ENCODE measurements around the gene RAP1GDS1.
"Not testable (repeated sequence)": the region's sequence is repeated elsewhere in the genome, so short reads cannot be mapped to it uniquely, and the experiment has no call there.

RAP1GDS1 gene

GRCh38 chr4:98310867-98311266 lies 49.7 kb downstream of the RAP1GDS1 start:
- no peak for DNase-seq
- no peak for TF ChIP-seq GATA1 (IDR thresholded peaks at IDR 0.05; ENCODE audit: low read depth, low read length)
- no peak for TF ChIP-seq POLR2A (IDR thresholded peaks at IDR 0.05; ENCODE audit: low read length)

GRCh38 chr4:98311656-98312055 lies 50.5 kb downstream of the RAP1GDS1 start:
- no peak for DNase-seq
- TF ChIP-seq GATA1 (IDR thresholded peaks at IDR 0.05; ENCODE audit: low read depth, low read length) (no peak), POLR2A (IDR thresholded peaks at IDR 0.05; ENCODE audit: low read length) (no peak)

- no peak for DNase-seq
- no peak for TF ChIP-seq POLR2A (IDR thresholded peaks at IDR 0.05; ENCODE audit: low read length)
- no peak for TF ChIP-seq GATA1 (IDR thresholded peaks at IDR 0.05; ENCODE audit: low read depth, low read length)
Measured at GRCh38 chr4:98314791-98315565, 53.8 kb downstream of the RAP1GDS1 start.

DNA sequence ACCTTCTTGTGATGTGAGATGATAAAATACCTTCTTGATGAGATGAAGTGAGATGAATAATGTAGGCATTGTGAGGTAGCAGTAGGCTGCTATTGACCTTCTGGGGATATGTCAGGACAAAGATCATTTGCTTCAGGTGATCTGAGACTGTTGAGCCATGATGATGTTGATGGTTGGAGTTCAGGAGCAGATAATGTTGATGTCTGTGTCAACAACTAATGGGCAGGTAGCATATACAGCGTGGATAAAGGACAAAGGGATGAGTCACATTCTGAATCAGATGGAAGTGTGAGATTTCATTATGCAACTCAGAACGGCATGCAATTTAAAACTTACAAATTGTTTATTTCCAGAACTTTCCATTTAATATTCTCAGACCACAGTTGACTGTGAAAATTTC lies 57.3 kb downstream of the RAP1GDS1 start:
- no peak for DNase-seq
- TF ChIP-seq GATA1 (IDR thresholded peaks at IDR 0.05; ENCODE audit: low read depth, low read length): no peak
- TF ChIP-seq POLR2A (IDR thresholded peaks at IDR 0.05; ENCODE audit: low read length): no peak

- no peak for TF ChIP-seq GATA1 (IDR thresholded peaks at IDR 0.05; ENCODE audit: low read depth, low read length)
- no peak for TF ChIP-seq POLR2A (IDR thresholded peaks at IDR 0.05; ENCODE audit: low read length)
- no peak for DNase-seq
Measured at GRCh38 chr4:98319021-98319420, 57.8 kb downstream of the RAP1GDS1 start.

DNA sequence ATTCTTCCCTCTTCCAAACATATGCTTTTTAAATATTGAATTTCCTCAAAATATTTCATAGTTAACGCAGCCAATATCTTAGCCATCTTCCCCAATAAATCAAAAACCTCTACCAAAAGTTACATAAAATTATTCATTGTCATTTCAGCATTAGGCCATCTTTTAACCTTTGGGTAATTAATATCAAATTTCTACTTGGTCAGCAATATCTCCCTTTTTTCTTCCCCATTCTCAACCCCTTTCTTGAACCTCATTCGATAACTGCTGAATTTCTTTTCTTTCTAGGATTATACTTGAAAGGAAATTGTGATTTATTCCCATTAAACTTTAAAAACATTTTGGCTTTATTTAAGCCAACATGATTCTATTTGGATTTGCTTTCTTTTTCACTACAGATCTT lies 65.0 kb downstream of the RAP1GDS1 start:
- TF ChIP-seq POLR2A (IDR thresholded peaks at IDR 0.05; ENCODE audit: low read length) (no peak), GATA1 (IDR thresholded peaks at IDR 0.05; ENCODE audit: low read depth, low read length) (no peak)
- DNase-seq: no peak

GRCh38 chr4:98327694-98328093 lies 66.5 kb downstream of the RAP1GDS1 start:
- TF ChIP-seq POLR2A (IDR thresholded peaks at IDR 0.05; ENCODE audit: low read length) (no peak), GATA1 (IDR thresholded peaks at IDR 0.05; ENCODE audit: low read depth, low read length) (no peak)

DNA sequence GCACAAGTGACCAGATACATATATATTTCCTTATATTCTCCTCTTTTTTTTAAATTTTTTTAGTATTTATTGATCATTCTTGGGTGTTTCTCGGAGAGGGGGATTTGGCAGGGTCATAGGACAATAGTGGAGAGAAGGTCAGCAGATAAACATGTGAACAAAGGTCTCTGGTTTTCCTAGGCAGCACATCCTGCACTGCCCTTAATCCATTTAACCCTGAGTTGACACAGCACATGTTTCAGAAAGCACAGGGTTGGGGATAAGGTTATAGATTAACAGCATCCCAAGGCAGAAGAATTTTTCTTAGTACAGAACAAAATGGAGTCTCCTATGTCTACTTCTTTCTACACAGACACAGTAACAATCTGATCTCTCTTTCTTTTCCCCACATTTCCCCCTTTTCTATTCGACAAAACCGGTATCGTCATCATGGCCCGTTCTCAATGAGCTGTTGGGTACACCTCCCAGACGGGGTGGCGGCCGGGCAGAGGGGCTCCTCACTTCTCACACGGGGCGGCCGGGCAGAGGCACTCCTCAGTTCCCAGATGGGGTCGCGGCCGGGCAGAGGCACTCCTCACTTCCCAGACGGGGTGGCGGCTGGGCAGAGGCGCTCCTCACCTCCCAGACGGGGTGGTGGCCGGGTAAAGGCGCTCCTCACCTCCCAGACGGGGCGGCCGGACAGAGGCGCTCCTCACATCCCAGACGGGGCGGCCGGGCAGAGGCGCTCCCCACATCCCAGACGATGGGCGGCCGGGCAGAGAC lies 68.9 kb downstream of the RAP1GDS1 start:
- DNase-seq: not testable (repeated sequence)

More at GRCh38 chr4:98327694-98328093, 66.5 kb downstream of the RAP1GDS1 start:
- DNase-seq: no peak

DNA sequence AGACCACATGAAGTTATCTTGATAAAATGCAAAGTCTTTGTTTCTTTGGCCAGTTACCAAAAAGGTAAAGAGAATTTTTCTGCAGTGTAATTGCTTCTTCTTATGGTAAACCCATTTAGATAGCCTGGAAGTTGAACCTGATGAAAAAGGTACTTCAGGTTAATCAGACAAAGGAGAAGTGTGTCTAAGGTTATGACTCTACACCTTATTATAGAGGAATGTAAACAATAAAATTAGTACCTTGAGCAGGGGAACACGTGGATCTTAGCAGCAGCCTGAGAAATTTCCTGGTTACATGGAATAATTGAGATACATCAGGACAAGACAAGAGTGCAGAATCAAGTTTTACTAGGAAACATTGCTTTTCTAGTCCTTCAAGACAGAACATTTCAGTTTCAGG lies 70.8 kb downstream of the RAP1GDS1 start:
- DNase-seq: no peak
- TF ChIP-seq GATA1 (IDR thresholded peaks at IDR 0.05; ENCODE audit: low read depth, low read length) (no peak), POLR2A (IDR thresholded peaks at IDR 0.05; ENCODE audit: low read length) (no peak)

DNA sequence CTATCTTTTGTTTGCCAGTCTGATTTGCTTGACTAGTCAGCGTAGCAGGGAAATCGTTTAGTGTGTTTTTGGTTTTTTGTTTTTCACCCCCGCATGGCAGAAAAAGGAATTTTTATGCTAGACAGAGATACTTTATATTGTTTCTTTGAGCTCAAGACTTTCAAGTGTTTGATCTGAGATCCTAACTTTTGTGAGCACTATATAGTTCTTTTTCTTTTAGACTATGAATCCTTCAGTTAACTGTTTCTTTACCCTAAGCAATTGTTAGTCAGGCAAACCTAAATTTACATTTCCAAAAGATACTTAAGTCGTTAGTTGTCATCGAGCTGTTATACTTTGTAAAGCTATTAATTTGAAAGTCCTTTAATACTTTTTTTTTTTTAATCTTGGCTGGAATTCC lies 73.3 kb downstream of the RAP1GDS1 start:
- no peak for DNase-seq
- TF ChIP-seq GATA1 (IDR thresholded peaks at IDR 0.05; ENCODE audit: low read depth, low read length): no peak

GRCh38 chr4:98338761-98339438 lies 77.7 kb downstream of the RAP1GDS1 start:
- DNase-seq: no peak
- TF ChIP-seq GATA1 (IDR thresholded peaks at IDR 0.05; ENCODE audit: low read depth, low read length) (no peak), POLR2A (IDR thresholded peaks at IDR 0.05; ENCODE audit: low read length) (no peak)

DNA sequence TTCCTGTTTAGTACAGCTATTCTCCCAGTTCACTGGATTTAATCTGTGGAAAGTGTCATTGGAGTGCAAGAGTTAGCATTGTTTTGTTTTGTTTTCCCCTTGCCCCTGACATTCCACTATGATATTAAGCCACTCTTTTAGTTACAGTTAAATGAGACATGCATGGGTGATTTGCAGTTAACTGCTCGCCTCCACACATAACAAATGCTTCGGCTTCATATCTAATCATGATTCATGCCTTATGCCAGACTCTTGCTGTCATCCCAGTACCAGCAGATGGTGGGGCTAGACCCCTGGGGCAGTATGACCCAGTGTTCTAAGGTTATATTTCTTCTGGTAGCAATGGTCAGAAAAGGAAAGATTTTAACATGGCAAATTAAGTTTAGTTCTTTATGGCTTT lies 80.1 kb downstream of the RAP1GDS1 start:
- TF ChIP-seq GATA1 (IDR thresholded peaks at IDR 0.05; ENCODE audit: low read depth, low read length) (no peak), POLR2A (IDR thresholded peaks at IDR 0.05; ENCODE audit: low read length) (no peak)
- DNase-seq: peak in 1 of 2 experiments; percentile 4

DNA sequence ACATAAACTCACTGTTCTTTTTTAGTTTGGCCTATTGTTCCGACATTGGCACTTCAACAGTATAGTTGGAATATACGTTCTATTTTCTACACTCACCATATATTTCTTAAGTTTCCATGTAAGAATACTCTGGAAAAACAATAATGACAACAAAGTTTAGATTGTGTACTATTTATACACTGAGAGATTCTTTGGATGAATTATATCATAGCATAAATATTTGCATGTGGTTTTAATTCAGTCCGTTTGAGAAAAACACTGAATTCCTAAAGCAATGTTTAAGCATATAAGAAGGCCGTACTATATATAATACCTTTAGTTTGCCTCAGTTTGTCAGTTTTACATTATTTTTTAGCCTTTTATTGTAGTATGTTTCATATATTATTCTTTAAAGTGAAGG lies 82.4 kb downstream of the RAP1GDS1 start:
- TF ChIP-seq POLR2A (IDR thresholded peaks at IDR 0.05; ENCODE audit: low read length) (no peak), GATA1 (IDR thresholded peaks at IDR 0.05; ENCODE audit: low read depth, low read length) (no peak)
- DNase-seq: no peak

DNA sequence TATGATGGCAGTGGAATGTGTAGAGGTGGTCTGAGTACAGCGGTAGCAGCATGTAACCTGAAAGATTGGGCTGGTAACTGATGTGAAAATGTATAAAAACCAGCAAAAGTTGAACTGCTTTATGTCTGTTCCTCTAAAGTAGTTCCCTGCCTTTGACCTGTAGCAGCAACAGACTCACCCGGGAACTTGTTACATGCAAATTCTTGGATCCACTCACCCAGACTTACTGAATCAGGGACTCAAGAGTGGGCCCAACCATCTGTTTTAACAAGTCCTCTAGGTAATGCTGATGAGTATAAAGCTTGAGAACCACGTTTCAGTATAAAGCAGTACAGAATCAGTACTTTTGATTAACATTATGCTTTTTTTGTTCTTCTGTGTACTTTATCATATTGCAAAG lies 84.7 kb downstream of the RAP1GDS1 start:
- DNase-seq: no peak
- TF ChIP-seq POLR2A (IDR thresholded peaks at IDR 0.05; ENCODE audit: low read length): no peak
- no peak for TF ChIP-seq GATA1 (IDR thresholded peaks at IDR 0.05; ENCODE audit: low read depth, low read length)
